ENCODE results near the gene RNF44. TPM values are rescaled to one million over a fixed set of nuclear protein-coding genes. Genes with fewer than 3 reads are reported as not detected.
"Not testable (repeated sequence)": the region's sequence is repeated elsewhere in the genome, so short reads cannot be mapped to it uniquely, and the experiment has no call there.

Gene RNF44
- total RNA-seq, 3 donors from 2014 or later (not counting 1 experiment from before 2014, with no cell fraction given): 297 to 394 (median 359) TPM

DNA sequence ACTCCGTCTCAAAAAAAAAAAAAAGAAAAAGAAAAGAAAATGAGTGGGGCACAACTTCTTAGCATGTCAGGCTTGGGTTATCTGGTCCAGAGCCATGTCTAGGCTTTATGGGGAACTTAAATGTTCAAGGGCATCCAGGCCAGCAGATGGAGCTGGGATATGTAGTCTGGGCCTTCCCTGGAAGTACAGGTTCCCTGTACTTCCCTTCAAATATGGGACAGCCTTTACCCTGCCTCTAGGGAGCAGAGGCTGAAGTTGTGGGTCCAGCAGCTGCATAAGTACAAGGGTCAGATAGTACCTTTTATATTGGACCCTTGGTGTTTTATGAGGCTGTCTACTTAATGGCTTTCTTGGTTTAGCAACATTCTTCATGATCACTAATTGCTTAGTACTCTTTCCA, 46.9 kb downstream of the RNF44 start:
- ATAC-seq (no peak), DNase-seq (no peak)
- WGBS (ENCODE audit: insufficient coverage): 100% methylated on average over 1 of the region's 1 CpG
- Mint-ChIP-seq H3K4me1 (peaks cover 27 to 30% of the 10 kb centered on the region in 2 donors), H3K9me3 (no peaks in the 10 kb centered on the region), H3K4me3 (no peak overlapping the region), H3K27ac (peak overlapping the region in 1 of 2 donors; percentile 50), H3K27me3 (ENCODE audit: low read depth in 2 of 2) (no peaks in the 10 kb centered on the region), H3K36me3 (peaks cover 29% of the 10 kb centered on the region)
- H3K4me1 ChIP-seq (ENCODE audit: control insufficient read depth, insufficient read depth, low read length): peaks cover 12% of the 10 kb centered on the region
- no peak overlapping the region for H3K27ac ChIP-seq (ENCODE audit: low read length)
- intact Hi-C loops (cut with micrococcal nuclease): no loop called here
- H3K36me3 ChIP-seq (ENCODE audit: control insufficient read depth, insufficient read depth, low read length): peaks cover 64% of the 10 kb centered on the region
- H3K9me3 ChIP-seq (ENCODE audit: control insufficient read depth, insufficient read depth, low read length): no peaks in the 10 kb centered on the region
- no peaks in the 10 kb centered on the region for H3K27me3 ChIP-seq (ENCODE audit: control insufficient read depth, insufficient read depth, low read length)
- TF ChIP-seq, protein P1, sequence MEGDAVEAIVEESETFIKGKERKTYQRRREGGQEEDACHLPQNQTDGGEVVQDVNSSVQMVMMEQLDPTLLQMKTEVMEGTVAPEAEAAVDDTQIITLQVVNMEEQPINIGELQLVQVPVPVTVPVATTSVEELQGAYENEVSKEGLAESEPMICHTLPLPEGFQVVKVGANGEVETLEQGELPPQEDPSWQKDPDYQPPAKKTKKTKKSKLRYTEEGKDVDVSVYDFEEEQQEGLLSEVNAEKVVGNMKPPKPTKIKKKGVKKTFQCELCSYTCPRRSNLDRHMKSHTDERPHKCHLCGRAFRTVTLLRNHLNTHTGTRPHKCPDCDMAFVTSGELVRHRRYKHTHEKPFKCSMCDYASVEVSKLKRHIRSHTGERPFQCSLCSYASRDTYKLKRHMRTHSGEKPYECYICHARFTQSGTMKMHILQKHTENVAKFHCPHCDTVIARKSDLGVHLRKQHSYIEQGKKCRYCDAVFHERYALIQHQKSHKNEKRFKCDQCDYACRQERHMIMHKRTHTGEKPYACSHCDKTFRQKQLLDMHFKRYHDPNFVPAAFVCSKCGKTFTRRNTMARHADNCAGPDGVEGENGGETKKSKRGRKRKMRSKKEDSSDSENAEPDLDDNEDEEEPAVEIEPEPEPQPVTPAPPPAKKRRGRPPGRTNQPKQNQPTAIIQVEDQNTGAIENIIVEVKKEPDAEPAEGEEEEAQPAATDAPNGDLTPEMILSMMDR (IDR thresholded peaks at IDR 0.05): no peak
- H3K4me3 ChIP-seq (ENCODE audit: low read length): no peak overlapping the region

DNA sequence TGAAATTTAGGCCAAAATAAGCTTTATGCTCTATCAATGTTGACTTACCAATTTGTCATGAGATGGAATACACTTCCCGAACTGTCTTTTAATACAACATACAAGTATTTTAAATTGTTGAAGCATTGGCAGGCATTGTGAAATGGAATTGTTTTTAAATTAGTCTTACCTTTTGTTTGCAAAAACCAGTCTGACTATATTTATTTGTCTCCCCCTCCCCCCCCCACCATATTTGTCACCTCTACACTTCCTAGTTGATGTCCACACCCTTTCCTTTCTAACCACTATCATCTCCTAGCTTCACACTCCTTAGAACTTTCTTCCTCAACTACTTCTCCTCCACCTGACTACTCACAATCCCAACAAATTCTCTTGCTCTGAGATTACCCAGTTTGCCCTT, 48.1 kb downstream of the RNF44 start:
- Mint-ChIP-seq H3K4me1 (peaks cover 38 to 42% of the 10 kb centered on the region in 2 donors), H3K4me3 (peak overlapping the region; percentile 65), H3K27me3 (ENCODE audit: low read depth in 2 of 2) (no peaks in the 10 kb centered on the region), H3K27ac (peak overlapping the region; percentile 50 to 78), H3K36me3 (peaks cover 29% of the 10 kb centered on the region), H3K9me3 (no peaks in the 10 kb centered on the region)
- no CpG with 5 or more reads among the region's 1 CpG for WGBS (ENCODE audit: insufficient coverage)
- TF ChIP-seq, protein P1 (IDR thresholded peaks at IDR 0.05): no peak
- ATAC-seq (no peak), DNase-seq (no peak)
- no peaks in the 10 kb centered on the region for H3K27me3 ChIP-seq (ENCODE audit: control insufficient read depth, insufficient read depth, low read length)
- peaks cover 54% of the 10 kb centered on the region for H3K36me3 ChIP-seq (ENCODE audit: control insufficient read depth, insufficient read depth, low read length)
- H3K27ac ChIP-seq (ENCODE audit: low read length): no peak overlapping the region
- no peaks in the 10 kb centered on the region for H3K9me3 ChIP-seq (ENCODE audit: control insufficient read depth, insufficient read depth, low read length)
- no peak overlapping the region for H3K4me3 ChIP-seq (ENCODE audit: low read length)
- intact Hi-C loops (cut with micrococcal nuclease): no loop called here
- H3K4me1 ChIP-seq (ENCODE audit: control insufficient read depth, insufficient read depth, low read length): peaks cover 12% of the 10 kb centered on the region

DNA sequence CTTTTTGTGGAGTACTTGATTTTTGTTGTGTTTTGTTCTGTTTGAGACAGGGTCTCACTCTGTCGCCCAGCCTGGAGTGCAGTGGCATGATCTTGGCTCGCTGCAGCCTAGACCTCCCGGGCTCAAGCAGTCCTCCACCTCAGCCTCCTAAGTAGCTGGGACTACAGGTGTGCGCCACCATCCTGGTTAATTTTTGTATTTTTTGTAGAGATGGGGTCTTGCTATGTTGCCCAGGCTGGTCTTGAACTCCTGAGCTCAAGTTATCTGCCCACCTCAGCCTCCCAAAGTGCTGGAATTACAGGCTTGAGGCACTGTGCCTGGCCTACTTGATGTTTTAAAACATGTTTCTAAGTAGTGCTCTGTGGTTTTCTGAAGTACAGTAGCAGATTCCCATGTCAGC, 50.0 kb downstream of the RNF44 start:
- ATAC-seq; H3K27ac Mint-ChIP-seq; H3K36me3 Mint-ChIP-seq; H3K4me3 ChIP-seq (ENCODE audit: low read length); H3K27ac ChIP-seq (ENCODE audit: low read length); H3K27me3 ChIP-seq (ENCODE audit: control insufficient read depth, insufficient read depth, low read length); H3K27me3 Mint-ChIP-seq (ENCODE audit: low read depth in 2 of 2); H3K4me3 Mint-ChIP-seq; intact Hi-C loops (cut with micrococcal nuclease); DNase-seq; H3K9me3 Mint-ChIP-seq; H3K9me3 ChIP-seq (ENCODE audit: control insufficient read depth, insufficient read depth, low read length): not testable (repeated sequence)
- 96% methylated on average over 4 of the region's 4 CpGs for WGBS (ENCODE audit: insufficient coverage)
- H3K4me1 ChIP-seq (ENCODE audit: control insufficient read depth, insufficient read depth, low read length): peaks cover 12% of the 10 kb centered on the region
- peaks cover 44% of the 10 kb centered on the region for H3K36me3 ChIP-seq (ENCODE audit: control insufficient read depth, insufficient read depth, low read length)
- peaks cover 34 to 47% of the 10 kb centered on the region in 2 donors for H3K4me1 Mint-ChIP-seq

DNA sequence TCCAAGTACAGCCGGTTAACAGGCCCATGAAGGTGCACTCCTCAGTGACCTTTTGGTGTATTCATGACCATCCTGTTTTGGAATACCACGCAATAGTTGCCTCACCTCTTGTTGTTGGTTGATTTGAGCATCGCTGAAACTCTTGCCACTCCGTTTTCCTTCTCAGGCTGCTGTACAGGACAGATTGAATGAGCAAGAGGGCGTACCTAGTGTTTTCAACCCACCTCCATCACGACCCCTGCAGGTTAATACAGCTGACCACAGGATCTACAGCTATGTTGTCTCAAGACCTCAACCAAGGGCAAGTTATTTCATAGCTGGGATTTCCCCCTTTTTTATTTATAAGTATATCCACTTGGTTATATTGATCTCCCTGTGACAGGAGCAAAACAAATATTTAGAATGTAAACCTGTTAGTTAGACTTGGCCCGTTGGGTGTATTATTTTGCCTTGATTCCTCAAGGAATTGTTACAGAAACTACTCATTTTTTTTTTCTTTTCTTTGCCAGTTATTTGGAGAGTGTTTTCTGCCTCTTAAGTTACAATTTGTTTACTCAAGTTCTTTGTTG, 50.9 kb downstream of the RNF44 start:
- no peaks in the 10 kb centered on the region for H3K9me3 Mint-ChIP-seq
- no peak overlapping the region for H3K27ac ChIP-seq (ENCODE audit: low read length)
- DNase-seq: no peak
- intact Hi-C loops (cut with micrococcal nuclease): no loop called here
- WGBS (ENCODE audit: insufficient coverage): 96% methylated on average over 7 of the region's 7 CpGs
- H3K36me3 Mint-ChIP-seq: peaks cover 7% of the 10 kb centered on the region
- no peaks in the 10 kb centered on the region for H3K9me3 ChIP-seq (ENCODE audit: control insufficient read depth, insufficient read depth, low read length)
- TF ChIP-seq, protein P1 (IDR thresholded peaks at IDR 0.05): no peak
- no peaks in the 10 kb centered on the region for H3K27me3 ChIP-seq (ENCODE audit: control insufficient read depth, insufficient read depth, low read length)
- ATAC-seq: no peak
- H3K4me1 Mint-ChIP-seq: peaks cover 31 to 47% of the 10 kb centered on the region in 2 donors
- H3K36me3 ChIP-seq (ENCODE audit: control insufficient read depth, insufficient read depth, low read length): peaks cover 38% of the 10 kb centered on the region
- no peaks in the 10 kb centered on the region for H3K27me3 Mint-ChIP-seq (ENCODE audit: low read depth in 2 of 2)
- H3K4me3 Mint-ChIP-seq: no peak overlapping the region
- H3K27ac Mint-ChIP-seq: peak overlapping the region in 1 of 2 donors; percentile 26
- H3K4me3 ChIP-seq (ENCODE audit: low read length): no peak overlapping the region
- H3K4me1 ChIP-seq (ENCODE audit: control insufficient read depth, insufficient read depth, low read length): peaks cover 12% of the 10 kb centered on the region

Data from natural killer cell (primary cell).